SK-N-SH (cell line): ENCODE data around the gene TEAD4.

Experiments used
- GABPA ChIP-seq: IDR thresholded peaks from 2 replicates; pipeline ENCODE4 v1.4.0; 2012; ENCODE audit warnings: low read depth, mild to moderate bottlenecking
- RAD21 ChIP-seq: IDR thresholded peaks from 2 replicates; pipeline ENCODE4 v1.6.1; 2012; ENCODE audit warnings: mild to moderate bottlenecking, low read length
- TF ChIP-seq, protein P1 (sequence below): IDR thresholded peaks from 2 replicates; pipeline ENCODE4 v1.6.1; 2012; ENCODE audit warnings: mild to moderate bottlenecking, low read depth, low read length, moderate library complexity

DNA sequence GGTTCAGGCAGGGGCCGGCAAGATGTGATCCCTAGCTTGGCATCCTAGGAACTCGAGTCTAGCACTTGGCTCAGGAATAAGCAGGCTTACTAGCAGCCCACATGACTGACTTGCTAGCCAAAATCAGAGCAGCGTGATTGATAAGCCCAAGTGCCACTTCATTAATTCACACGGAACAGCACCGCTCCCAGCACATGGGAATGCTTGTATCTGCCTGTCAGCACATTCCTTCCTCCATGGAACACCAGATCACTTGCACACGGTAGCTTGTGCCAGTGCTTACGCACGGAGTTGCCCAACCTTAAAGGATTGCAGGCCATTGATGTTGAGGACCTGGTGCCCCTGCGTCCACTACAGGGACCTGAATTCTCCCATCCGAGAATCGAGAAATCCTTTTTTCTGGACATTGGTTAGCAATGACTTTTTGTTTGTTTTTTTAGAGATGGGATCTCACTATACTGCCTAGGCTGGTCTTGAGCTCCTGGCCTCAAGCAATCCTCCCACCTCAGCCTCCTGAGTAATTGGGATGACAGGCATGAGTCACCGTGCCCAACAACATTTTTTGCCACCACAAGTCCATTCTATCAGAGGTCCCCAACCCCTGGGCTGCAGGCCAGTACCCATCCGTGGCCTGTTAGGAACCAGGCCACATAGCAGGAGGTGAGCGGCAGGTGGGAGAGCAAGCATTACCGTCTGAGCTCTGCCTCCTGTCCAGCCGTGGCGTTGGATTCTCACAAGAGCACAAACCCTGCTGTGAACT lies 87.4 kb downstream of the TEAD4 start:
- no peak for TF ChIP-seq GABPA
- TF ChIP-seq RAD21: no peak
- TF ChIP-seq, protein P1, sequence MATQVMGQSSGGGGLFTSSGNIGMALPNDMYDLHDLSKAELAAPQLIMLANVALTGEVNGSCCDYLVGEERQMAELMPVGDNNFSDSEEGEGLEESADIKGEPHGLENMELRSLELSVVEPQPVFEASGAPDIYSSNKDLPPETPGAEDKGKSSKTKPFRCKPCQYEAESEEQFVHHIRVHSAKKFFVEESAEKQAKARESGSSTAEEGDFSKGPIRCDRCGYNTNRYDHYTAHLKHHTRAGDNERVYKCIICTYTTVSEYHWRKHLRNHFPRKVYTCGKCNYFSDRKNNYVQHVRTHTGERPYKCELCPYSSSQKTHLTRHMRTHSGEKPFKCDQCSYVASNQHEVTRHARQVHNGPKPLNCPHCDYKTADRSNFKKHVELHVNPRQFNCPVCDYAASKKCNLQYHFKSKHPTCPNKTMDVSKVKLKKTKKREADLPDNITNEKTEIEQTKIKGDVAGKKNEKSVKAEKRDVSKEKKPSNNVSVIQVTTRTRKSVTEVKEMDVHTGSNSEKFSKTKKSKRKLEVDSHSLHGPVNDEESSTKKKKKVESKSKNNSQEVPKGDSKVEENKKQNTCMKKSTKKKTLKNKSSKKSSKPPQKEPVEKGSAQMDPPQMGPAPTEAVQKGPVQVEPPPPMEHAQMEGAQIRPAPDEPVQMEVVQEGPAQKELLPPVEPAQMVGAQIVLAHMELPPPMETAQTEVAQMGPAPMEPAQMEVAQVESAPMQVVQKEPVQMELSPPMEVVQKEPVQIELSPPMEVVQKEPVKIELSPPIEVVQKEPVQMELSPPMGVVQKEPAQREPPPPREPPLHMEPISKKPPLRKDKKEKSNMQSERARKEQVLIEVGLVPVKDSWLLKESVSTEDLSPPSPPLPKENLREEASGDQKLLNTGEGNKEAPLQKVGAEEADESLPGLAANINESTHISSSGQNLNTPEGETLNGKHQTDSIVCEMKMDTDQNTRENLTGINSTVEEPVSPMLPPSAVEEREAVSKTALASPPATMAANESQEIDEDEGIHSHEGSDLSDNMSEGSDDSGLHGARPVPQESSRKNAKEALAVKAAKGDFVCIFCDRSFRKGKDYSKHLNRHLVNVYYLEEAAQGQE: no peak
